H1 (cell line): ENCODE measurements around the gene ZSCAN30. TPM values are rescaled to one million over a fixed set of nuclear protein-coding genes. Genes with fewer than 3 reads are reported as not detected.

Experiments used
- CTCF ChIA-PET: fragments of 300-600 bp; sonication (Branson Sonifier 250); formaldehyde crosslinking; loops from one replicate; lab custom pipeline; 2021; ENCODE audit not compliant: partially characterized antibody; lab: Charles Lee
- POLR2A ChIA-PET: fragments of 300-600 bp; sonication (Branson Sonifier 250); formaldehyde crosslinking; loops from one replicate; lab custom pipeline; 2021; ENCODE audit warnings: inconsistent platforms; ENCODE audit not compliant: partially characterized antibody; lab: Charles Lee
- DNase-seq, 2 experiments: peaks; one replicate each; pipeline versions ENCODE4 v3.0.0 to v3.0.0-alpha.2; 2010 to 2022; ENCODE audit warnings: low spot score in 2 of 2, low read depth in 1 of 2, mixed read lengths in 1 of 2
- FAIRE-seq: peaks from 2 replicates; lab custom pipeline; 2011; peaks lifted over from hg19 to GRCh38; lab: Jason Lieb, UNC
- H2AFZ ChIP-seq: 2 replicates; pipeline ENCODE4 v1.8.1; 2012; ENCODE audit warnings: low read length, inconsistent platforms
- H2AK5ac ChIP-seq: 2 replicates; pipeline ENCODE4 v1.6.1; 2013; ENCODE audit warnings: low read depth, low read length
- H2BK120ac ChIP-seq: replicated peaks from 2 replicates; pipeline ENCODE3; 2013; ENCODE audit warnings: low read depth, low read length, inconsistent platforms
- H2BK12ac ChIP-seq: 2 replicates; pipeline ENCODE4 v1.6.1; 2013; ENCODE audit warnings: low read depth, low read length
- H2BK15ac ChIP-seq: 2 replicates; pipeline ENCODE4 v1.6.1; 2013; ENCODE audit warnings: low read length
- H2BK20ac ChIP-seq: 2 replicates; pipeline ENCODE4 v1.6.1; 2013; ENCODE audit warnings: low read length
- H2BK5ac ChIP-seq: 2 replicates; pipeline ENCODE4 v1.6.1; 2013; ENCODE audit warnings: low read depth, low read length
- H3K14ac ChIP-seq: 2 replicates; pipeline ENCODE4 v1.6.1; 2013; ENCODE audit warnings: inconsistent platforms; ENCODE audit not compliant: insufficient read length
- H3K18ac ChIP-seq: 2 replicates; pipeline ENCODE4 v1.6.1; 2013; ENCODE audit warnings: low read length; ENCODE audit errors: extremely low read depth
- H3K23ac ChIP-seq: 2 replicates; pipeline ENCODE4 v1.6.1; 2013; ENCODE audit warnings: inconsistent platforms; ENCODE audit not compliant: insufficient read length
- H3K23me2 ChIP-seq: 2 replicates; pipeline ENCODE4 v1.6.1; 2013; ENCODE audit warnings: low read depth, low read length
- H3K27ac ChIP-seq: 2 replicates; pipeline ENCODE4 v1.6.1; 2011; ENCODE audit warnings: low read depth, low read length, inconsistent platforms
- H3K27me3 ChIP-seq, 4 experiments: replicated peaks in 1 of 4; 1 replicate in 1 of 4; 2 replicates in 3 of 4; pipeline versions ENCODE4 v1.6.1 to v1.8.1; 2011 to 2013; ENCODE audit warnings: low read length in 3 of 4, mild to moderate bottlenecking in 3 of 4, inconsistent platforms in 2 of 4, mixed read lengths in 2 of 4, moderate library complexity in 1 of 4; ENCODE audit not compliant: control insufficient read depth in 3 of 4, insufficient read depth in 3 of 4; ENCODE audit errors: extremely low read depth in 1 of 4
- H3K36me3 ChIP-seq, 4 experiments: 2 replicates each; pipeline versions ENCODE4 v1.6.1 to v1.8.1; 2011 to 2013; ENCODE audit warnings: mild to moderate bottlenecking in 4 of 4, low read length in 3 of 4, moderate library complexity in 2 of 4, control low read depth in 1 of 4, inconsistent platforms in 1 of 4; ENCODE audit not compliant: insufficient read depth in 4 of 4, control insufficient read depth in 2 of 4
- H3K4ac ChIP-seq: replicated peaks from 2 replicates; pipeline ENCODE3; 2013; ENCODE audit warnings: low read length, low read depth, mixed read lengths, inconsistent platforms; ENCODE audit not compliant: insufficient read length
- H3K4me1 ChIP-seq, 4 experiments: replicated peaks in 1 of 4; 1 replicate in 1 of 4; 2 replicates in 3 of 4; pipeline versions ENCODE4 v1.6.1 to v1.8.1; 2011 to 2013; ENCODE audit warnings: low read length in 3 of 4, inconsistent platforms in 2 of 4, mixed read lengths in 1 of 4; ENCODE audit not compliant: insufficient read depth in 4 of 4, control insufficient read depth in 3 of 4
- H3K4me2 ChIP-seq, 2 experiments: 2 replicates each; pipeline versions ENCODE4 v1.6.1 to v1.8.1; 2011 to 2013; ENCODE audit warnings: low read depth in 2 of 2, low read length in 2 of 2, control low read depth in 1 of 2, inconsistent platforms in 1 of 2, mild to moderate bottlenecking in 1 of 2; ENCODE audit not compliant: insufficient read depth in 1 of 2
- H3K4me3 ChIP-seq, 4 experiments: fragments of 200-600, 300-600 bp in 1 of 4; sonication (generic), shearing (Covaris generic), sonication (Bioruptor Twin) in 1 of 4; 2 replicates each; pipeline versions ENCODE4 v1.5.1 to v1.8.1; 2011 to 2016; ENCODE audit warnings: low read length in 4 of 4, low read depth in 3 of 4, control low read depth in 2 of 4, inconsistent platforms in 2 of 4, mild to moderate bottlenecking in 2 of 4, mixed read lengths in 1 of 4, moderate library complexity in 1 of 4; ENCODE audit not compliant: insufficient read depth in 2 of 4; ENCODE audit errors: extremely low read depth in 1 of 4
- H3K56ac ChIP-seq: replicated peaks from 2 replicates; pipeline ENCODE3; 2013; ENCODE audit warnings: low read depth, mild to moderate bottlenecking, mixed read lengths, low read length, inconsistent platforms; ENCODE audit not compliant: insufficient read length
- H3K79me1 ChIP-seq: 2 replicates; pipeline ENCODE4 v1.6.1; 2013; ENCODE audit warnings: low read depth, low read length, control low read depth
- H3K79me2 ChIP-seq, 2 experiments: 2 replicates each; pipeline versions ENCODE4 v1.6.1 to v1.8.1; 2012 to 2013; ENCODE audit warnings: low read length in 2 of 2, mild to moderate bottlenecking in 2 of 2, inconsistent platforms in 1 of 2; ENCODE audit not compliant: insufficient read depth in 2 of 2, control insufficient read depth in 1 of 2
- H3K9ac ChIP-seq, 4 experiments: replicated peaks in 1 of 4; 1 replicate in 1 of 4; 2 replicates in 3 of 4; pipeline versions ENCODE4 v1.6.1 to v1.8.1; 2011 to 2013; ENCODE audit warnings: low read depth in 3 of 4, low read length in 3 of 4, control low read depth in 2 of 4, mild to moderate bottlenecking in 2 of 4, moderate library complexity in 2 of 4, inconsistent platforms in 1 of 4; ENCODE audit errors: extremely low read depth in 1 of 4
- H3K9me3 ChIP-seq, 2 experiments: 2 replicates each; pipeline versions ENCODE4 v1.6.1 to v1.8.1; 2012 to 2013; ENCODE audit warnings: mild to moderate bottlenecking in 2 of 2, moderate library complexity in 2 of 2, control low read depth in 1 of 2, inconsistent platforms in 1 of 2, low read depth in 1 of 2, low read length in 1 of 2, mixed read lengths in 1 of 2; ENCODE audit not compliant: insufficient read depth in 2 of 2
- H4K20me1 ChIP-seq, 2 experiments: replicated peaks in 1 of 2; 2 replicates each; pipeline versions ENCODE3 to v1.8.1; 2011 to 2013; ENCODE audit warnings: inconsistent platforms in 2 of 2, low read length in 2 of 2, mild to moderate bottlenecking in 1 of 2; ENCODE audit not compliant: insufficient read depth in 2 of 2, control insufficient read depth in 1 of 2
- H4K5ac ChIP-seq: 2 replicates; pipeline ENCODE4 v1.6.1; 2013; ENCODE audit warnings: low read length, low read depth, mixed read lengths, inconsistent platforms; ENCODE audit not compliant: insufficient read length
- H4K8ac ChIP-seq: 2 replicates; pipeline ENCODE4 v1.8.0; 2013; ENCODE audit warnings: mild to moderate bottlenecking, moderate library complexity, low read length, inconsistent platforms; ENCODE audit not compliant: insufficient read depth; ENCODE audit errors: extremely low read depth
- H4K91ac ChIP-seq: replicated peaks from 2 replicates; pipeline ENCODE3; 2013; ENCODE audit warnings: low read length, mixed read lengths, inconsistent platforms; ENCODE audit not compliant: insufficient read length
- BCL11A ChIP-seq, 2 experiments: IDR thresholded peaks; one replicate each; pipeline ENCODE4 v1.6.1; 2011; ENCODE audit warnings: low read depth in 2 of 2, low read length in 2 of 2, mild to moderate bottlenecking in 2 of 2
- CBX8 ChIP-seq: fragments of 300-800, 300-1000 bp; sonication (generic); IDR thresholded peaks from 2 replicates; pipeline ENCODE4 v1.7.1; 2016; ENCODE audit warnings: low read depth, low read length, borderline replicate concordance
- CTBP2 ChIP-seq: IDR thresholded peaks from 2 replicates; pipeline ENCODE4 v1.7.0; 2011; ENCODE audit warnings: borderline replicate concordance, mild to moderate bottlenecking, moderate library complexity, mixed read lengths, low read length; ENCODE audit not compliant: insufficient read depth, insufficient read length
- GABPA ChIP-seq: IDR thresholded peaks from 2 replicates; pipeline ENCODE4 v1.6.1; 2011; ENCODE audit warnings: mild to moderate bottlenecking, low read length, moderate library complexity, borderline replicate concordance; ENCODE audit not compliant: insufficient read depth
- JUN ChIP-seq: IDR thresholded peaks from 2 replicates; pipeline ENCODE4 v1.6.1; 2011; ENCODE audit warnings: low read depth, mild to moderate bottlenecking, improper control_type of control experiment, low read length
- JUND ChIP-seq: IDR thresholded peaks from 2 replicates; pipeline ENCODE4 v1.6.1; 2011; ENCODE audit warnings: mild to moderate bottlenecking, improper control_type of control experiment, low read length
- KDM1A ChIP-seq: fragments of 200-600, 300-600 bp; sonication (generic); IDR thresholded peaks from 2 replicates; pipeline ENCODE4 v1.7.1; 2016; ENCODE audit warnings: mild to moderate bottlenecking, low read length, borderline replicate concordance
- POLR2AphosphoS5 ChIP-seq: IDR thresholded peaks from 2 replicates; pipeline ENCODE4 v1.6.1; 2011; ENCODE audit warnings: low read depth, low read length
- POU5F1 ChIP-seq: IDR thresholded peaks from 2 replicates; pipeline ENCODE4 v1.6.1; 2011; ENCODE audit warnings: low read depth, mild to moderate bottlenecking, low read length, moderate library complexity
- RNF2 ChIP-seq: fragments of 200-900, 300-1000 bp; sonication (generic); IDR thresholded peaks from 2 replicates; pipeline ENCODE4 v1.7.1; 2016; ENCODE audit warnings: borderline replicate concordance, low read depth, mild to moderate bottlenecking, antibody characterized with exemption, low read length; ENCODE audit not compliant: poor library complexity, severe bottlenecking; ENCODE audit errors: missing control alignments
- TCF12 ChIP-seq: IDR thresholded peaks from 2 replicates; pipeline ENCODE4 v1.6.1; 2011; ENCODE audit warnings: low read depth, mild to moderate bottlenecking, low read length
- polyA plus RNA-seq, 7 experiments: library from polyadenylated mRNA; depleted of rRNA in 3 of 7; stranded (reverse) in 5 of 7; unstranded in 2 of 7; fragments of >200 nt in 5 of 7; fragments of 200-250 nt in 2 of 7; gene quantifications; 1 replicate in 5 of 7; 2 replicates in 1 of 7; 4 replicates in 1 of 7; pipeline versions ENCODE4 v1.2.1 to v1.2.3, GENCODE V29; 2011 to 2013; ENCODE audit warnings: missing spikeins in 2 of 7, mixed read lengths in 2 of 7
- total RNA-seq: library from RNA; stranded (reverse); fragmentation: NEBNext Ultra II Directional; extraction: Animal tissue kit (Norgen Biotek cat#: 25700); gene quantifications from 2 replicates; pipeline ENCODE4 v1.2.1, GENCODE V29; 2021
- TF ChIP-seq, protein P1 (sequence below): IDR thresholded peaks from 2 replicates; pipeline ENCODE4 v1.6.1; 2012; ENCODE audit warnings: low read length, inconsistent platforms

ZSCAN30 gene
- total and polyA plus RNA-seq, 2 of the 8 experiments (the other 6 are each of a cell fraction or from before 2014, with no cell fraction given), result 4.4 to 10.3 TPM

DNA sequence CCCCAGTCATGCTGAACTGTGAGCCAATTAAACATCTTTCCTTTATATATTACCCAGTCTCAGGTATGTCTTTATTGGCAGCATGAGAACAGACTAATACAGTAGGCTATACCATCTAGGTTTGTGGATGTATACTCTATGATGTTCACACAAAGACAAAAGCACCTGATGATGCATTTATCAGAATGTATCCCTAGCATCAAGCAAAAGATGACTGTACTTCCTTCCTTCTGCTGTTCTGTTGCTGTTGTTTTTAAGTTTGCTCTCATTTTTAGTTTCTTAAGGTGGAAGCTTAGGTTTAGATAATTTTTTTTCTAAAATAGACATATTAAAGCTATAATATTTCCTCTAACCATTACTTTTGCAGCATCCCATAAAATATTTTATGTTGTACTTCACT, 12.4 kb downstream of the ZSCAN30 start:
- Histone ChIP-seq H4K91ac (no peak overlapping the region), H3K9ac (no peak overlapping the region), H3K36me3 (no peaks in the 10 kb centered on the region), H3K4me2 (no peak overlapping the region), H4K5ac (no peak overlapping the region), H4K8ac (no peak overlapping the region), H3K4me1 (no peaks in the 10 kb centered on the region), H3K23me2 (no peaks in the 10 kb centered on the region; the same call in 1 of the 2 replicates), H3K27me3 (no peaks in the 10 kb centered on the region), H2BK20ac (no peak overlapping the region), H2BK15ac (no peak overlapping the region), H2BK120ac (no peak overlapping the region), H3K79me1 (no peaks in the 10 kb centered on the region), H3K4ac (no peak overlapping the region), H3K9me3 (peaks cover 10 to 12% of the 10 kb centered on the region in 2 experiments; a peak in 1 of 4 replicates), H3K14ac (no peak overlapping the region), H3K23ac (no peak overlapping the region), H3K79me2 (no peaks in the 10 kb centered on the region; a peak in 1 of 4 replicates), H2BK12ac (no peak overlapping the region), H4K20me1 (no peaks in the 10 kb centered on the region), H2BK5ac (no peak overlapping the region), H3K56ac (no peak overlapping the region), H3K18ac (no peak overlapping the region), H3K4me3 (no peak overlapping the region), H2AFZ (no peak overlapping the region), H2AK5ac (no peak overlapping the region), H3K27ac (no peak overlapping the region)
- ChIA-PET CTCF (interaction anchor here (1.3 kb wide), 1 partner anchor 9 kb away, joined by 4 read pairs; no protein-coding TSS in a partner anchor), POLR2A (interaction anchor here (1.1 to 2.2 kb wide), 2 partner anchors 10 to 12 kb away, joined by 3 to 8 read pairs; partner anchors contain the start of gene ZSCAN30)
- no peak for FAIRE-seq
- DNase-seq, result no peak
- TF ChIP-seq JUND (no peak), CTBP2 (no peak), GABPA (no peak), BCL11A (IDR thresholded peaks at IDR 0.05; ENCODE audit: low read depth in 2 of 2, low read length in 2 of 2) (no peak), JUN (no peak), CBX8 (no peak), POU5F1 (no peak), KDM1A (no peak), POLR2AphosphoS5 (no peak), TCF12 (no peak), RNF2 (no peak)
- TF ChIP-seq, protein P1, sequence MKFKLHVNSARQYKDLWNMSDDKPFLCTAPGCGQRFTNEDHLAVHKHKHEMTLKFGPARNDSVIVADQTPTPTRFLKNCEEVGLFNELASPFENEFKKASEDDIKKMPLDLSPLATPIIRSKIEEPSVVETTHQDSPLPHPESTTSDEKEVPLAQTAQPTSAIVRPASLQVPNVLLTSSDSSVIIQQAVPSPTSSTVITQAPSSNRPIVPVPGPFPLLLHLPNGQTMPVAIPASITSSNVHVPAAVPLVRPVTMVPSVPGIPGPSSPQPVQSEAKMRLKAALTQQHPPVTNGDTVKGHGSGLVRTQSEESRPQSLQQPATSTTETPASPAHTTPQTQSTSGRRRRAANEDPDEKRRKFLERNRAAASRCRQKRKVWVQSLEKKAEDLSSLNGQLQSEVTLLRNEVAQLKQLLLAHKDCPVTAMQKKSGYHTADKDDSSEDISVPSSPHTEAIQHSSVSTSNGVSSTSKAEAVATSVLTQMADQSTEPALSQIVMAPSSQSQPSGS, result no peak
